ENCODE results near the gene TDRD12. TPM values are rescaled to one million over a fixed set of nuclear protein-coding genes. Genes with fewer than 3 reads are reported as not detected.

TDRD12 gene
- total and polyA plus RNA-seq, 2 experiments from 2014 or later, result 0.68 to 2.8 TPM

- TF ChIP-seq, protein P1, sequence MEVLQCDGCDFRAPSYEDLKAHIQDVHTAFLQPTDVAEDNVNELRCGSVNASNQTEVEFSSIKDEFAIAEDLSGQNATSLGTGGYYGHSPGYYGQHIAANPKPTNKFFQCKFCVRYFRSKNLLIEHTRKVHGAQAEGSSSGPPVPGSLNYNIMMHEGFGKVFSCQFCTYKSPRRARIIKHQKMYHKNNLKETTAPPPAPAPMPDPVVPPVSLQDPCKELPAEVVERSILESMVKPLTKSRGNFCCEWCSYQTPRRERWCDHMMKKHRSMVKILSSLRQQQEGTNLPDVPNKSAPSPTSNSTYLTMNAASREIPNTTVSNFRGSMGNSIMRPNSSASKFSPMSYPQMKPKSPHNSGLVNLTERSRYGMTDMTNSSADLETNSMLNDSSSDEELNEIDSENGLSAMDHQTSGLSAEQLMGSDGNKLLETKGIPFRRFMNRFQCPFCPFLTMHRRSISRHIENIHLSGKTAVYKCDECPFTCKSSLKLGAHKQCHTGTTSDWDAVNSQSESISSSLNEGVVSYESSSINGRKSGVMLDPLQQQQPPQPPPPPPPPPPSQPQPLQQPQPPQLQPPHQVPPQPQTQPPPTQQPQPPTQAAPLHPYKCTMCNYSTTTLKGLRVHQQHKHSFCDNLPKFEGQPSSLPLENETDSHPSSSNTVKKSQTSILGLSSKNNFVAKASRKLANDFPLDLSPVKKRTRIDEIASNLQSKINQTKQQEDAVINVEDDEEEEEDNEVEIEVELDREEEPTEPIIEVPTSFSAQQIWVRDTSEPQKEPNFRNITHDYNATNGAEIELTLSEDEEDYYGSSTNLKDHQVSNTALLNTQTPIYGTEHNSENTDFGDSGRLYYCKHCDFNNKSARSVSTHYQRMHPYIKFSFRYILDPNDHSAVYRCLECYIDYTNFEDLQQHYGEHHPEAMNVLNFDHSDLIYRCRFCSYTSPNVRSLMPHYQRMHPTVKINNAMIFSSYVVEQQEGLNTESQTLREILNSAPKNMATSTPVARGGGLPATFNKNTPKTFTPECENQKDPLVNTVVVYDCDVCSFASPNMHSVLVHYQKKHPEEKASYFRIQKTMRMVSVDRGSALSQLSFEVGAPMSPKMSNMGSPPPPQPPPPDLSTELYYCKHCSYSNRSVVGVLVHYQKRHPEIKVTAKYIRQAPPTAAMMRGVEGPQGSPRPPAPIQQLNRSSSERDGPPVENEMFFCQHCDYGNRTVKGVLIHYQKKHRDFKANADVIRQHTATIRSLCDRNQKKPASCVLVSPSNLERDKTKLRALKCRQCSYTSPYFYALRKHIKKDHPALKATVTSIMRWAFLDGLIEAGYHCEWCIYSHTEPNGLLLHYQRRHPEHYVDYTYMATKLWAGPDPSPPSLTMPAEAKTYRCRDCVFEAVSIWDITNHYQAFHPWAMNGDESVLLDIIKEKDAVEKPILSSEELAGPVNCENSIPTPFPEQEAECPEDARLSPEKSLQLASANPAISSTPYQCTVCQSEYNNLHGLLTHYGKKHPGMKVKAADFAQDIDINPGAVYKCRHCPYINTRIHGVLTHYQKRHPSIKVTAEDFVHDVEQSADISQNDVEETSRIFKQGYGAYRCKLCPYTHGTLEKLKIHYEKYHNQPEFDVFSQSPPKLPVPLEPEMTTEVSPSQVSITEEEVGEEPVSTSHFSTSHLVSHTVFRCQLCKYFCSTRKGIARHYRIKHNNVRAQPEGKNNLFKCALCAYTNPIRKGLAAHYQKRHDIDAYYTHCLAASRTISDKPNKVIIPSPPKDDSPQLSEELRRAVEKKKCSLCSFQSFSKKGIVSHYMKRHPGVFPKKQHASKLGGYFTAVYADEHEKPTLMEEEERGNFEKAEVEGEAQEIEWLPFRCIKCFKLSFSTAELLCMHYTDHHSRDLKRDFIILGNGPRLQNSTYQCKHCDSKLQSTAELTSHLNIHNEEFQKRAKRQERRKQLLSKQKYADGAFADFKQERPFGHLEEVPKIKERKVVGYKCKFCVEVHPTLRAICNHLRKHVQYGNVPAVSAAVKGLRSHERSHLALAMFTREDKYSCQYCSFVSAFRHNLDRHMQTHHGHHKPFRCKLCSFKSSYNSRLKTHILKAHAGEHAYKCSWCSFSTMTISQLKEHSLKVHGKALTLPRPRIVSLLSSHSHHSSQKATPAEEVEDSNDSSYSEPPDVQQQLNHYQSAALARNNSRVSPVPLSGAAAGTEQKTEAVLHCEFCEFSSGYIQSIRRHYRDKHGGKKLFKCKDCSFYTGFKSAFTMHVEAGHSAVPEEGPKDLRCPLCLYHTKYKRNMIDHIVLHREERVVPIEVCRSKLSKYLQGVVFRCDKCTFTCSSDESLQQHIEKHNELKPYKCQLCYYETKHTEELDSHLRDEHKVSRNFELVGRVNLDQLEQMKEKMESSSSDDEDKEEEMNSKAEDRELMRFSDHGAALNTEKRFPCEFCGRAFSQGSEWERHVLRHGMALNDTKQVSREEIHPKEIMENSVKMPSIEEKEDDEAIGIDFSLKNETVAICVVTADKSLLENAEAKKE (CRISPR knock-in tag; IDR thresholded peaks at IDR 0.05), result no peak
- no peak for TF ChIP-seq JUNB (IDR thresholded peaks at IDR 0.05; ENCODE audit: unreplicated experiment)
Observed at GRCh38 chr19:32718286-32718685, 1.3 kb upstream of the TDRD12 start (continued).

DNA sequence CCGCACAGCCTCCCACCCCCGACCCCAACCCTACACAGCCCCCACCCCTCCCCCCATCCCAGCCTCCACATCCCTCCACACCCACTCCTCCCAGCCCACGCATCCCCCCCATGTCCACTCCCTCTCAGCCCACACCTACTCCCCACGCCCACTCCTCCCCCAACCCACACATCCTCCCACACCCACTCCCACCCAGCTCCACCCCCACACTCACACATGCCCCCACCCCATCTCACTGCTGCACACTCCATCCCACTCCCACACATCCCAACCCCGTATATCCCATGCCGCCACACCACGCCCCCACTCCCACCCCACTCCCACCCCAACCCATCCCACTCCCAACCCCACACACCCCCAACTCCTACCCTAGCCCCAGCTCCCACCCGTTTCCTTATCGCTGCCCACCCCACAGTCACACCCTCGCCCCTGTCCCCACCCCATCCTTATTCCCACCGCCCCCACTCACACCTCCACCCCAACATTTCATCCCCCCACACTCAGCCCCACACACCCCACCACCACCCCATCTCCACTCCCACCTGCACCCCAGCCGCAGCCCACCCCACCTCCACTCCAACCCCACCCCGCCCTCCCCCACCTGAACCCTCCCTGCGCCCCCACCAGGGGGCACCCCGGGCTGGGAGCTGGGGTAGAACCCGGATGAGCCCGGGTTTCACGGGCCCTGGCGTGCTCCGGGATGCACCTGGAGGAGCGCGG, 809 bp downstream of the TDRD12 start:
- Histone ChIP-seq H3K4me3 (no peak overlapping the region), H3F3A (replicated peaks; ENCODE audit: low read depth) (no peaks in the 10 kb centered on the region), H3K4me1 (ENCODE audit: insufficient read depth) (no peaks in the 10 kb centered on the region), H4K20me1 (replicated peaks; ENCODE audit: insufficient read depth) (no peaks in the 10 kb centered on the region), H3K4me2 (no peak overlapping the region), H2AFZ (no peak overlapping the region), H3K79me2 (replicated peaks; ENCODE audit: insufficient read depth) (no peaks in the 10 kb centered on the region), H3K27ac (ENCODE audit: low read depth) (no peak overlapping the region), H3K9me2 (ENCODE audit: insufficient read depth) (no peaks in the 10 kb centered on the region), H3K27me3 (ENCODE audit: insufficient read depth) (no peaks in the 10 kb centered on the region), H3K36me3 (ENCODE audit: insufficient read depth) (no peaks in the 10 kb centered on the region)
- TF ChIP-seq EZH2phosphoT487 (IDR thresholded peaks at IDR 0.05; ENCODE audit: unreplicated experiment), result no peak
- TF ChIP-seq, protein P2, sequence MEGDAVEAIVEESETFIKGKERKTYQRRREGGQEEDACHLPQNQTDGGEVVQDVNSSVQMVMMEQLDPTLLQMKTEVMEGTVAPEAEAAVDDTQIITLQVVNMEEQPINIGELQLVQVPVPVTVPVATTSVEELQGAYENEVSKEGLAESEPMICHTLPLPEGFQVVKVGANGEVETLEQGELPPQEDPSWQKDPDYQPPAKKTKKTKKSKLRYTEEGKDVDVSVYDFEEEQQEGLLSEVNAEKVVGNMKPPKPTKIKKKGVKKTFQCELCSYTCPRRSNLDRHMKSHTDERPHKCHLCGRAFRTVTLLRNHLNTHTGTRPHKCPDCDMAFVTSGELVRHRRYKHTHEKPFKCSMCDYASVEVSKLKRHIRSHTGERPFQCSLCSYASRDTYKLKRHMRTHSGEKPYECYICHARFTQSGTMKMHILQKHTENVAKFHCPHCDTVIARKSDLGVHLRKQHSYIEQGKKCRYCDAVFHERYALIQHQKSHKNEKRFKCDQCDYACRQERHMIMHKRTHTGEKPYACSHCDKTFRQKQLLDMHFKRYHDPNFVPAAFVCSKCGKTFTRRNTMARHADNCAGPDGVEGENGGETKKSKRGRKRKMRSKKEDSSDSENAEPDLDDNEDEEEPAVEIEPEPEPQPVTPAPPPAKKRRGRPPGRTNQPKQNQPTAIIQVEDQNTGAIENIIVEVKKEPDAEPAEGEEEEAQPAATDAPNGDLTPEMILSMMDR (conservative IDR thresholded peaks at IDR 0.05; ENCODE audit: low read depth in 2 of 2), result peak in 1 of 2 experiments; percentile 45; a peak in 2 of 4 replicates
- H3K36me3 Mint-ChIP-seq (ENCODE audit: low read depth), result no peaks in the 10 kb centered on the region
- DNase-seq (ENCODE audit: low spot score) (peak; percentile 40), ATAC-seq (peak; percentile 51; the same call in 2 of the 3 replicates)
- H3K27ac Mint-ChIP-seq, result no peak overlapping the region
- peaks cover 10% of the 10 kb centered on the region for H3K27me3 Mint-ChIP-seq (ENCODE audit: insufficient read depth, low read depth, poor library complexity)
- H3K4me3 Mint-ChIP-seq, result no peak overlapping the region
- peaks cover 3% of the 10 kb centered on the region; the same call in 1 of the 3 replicates for H3K9me3 Mint-ChIP-seq
- peaks cover 4% of the 10 kb centered on the region; the same call in 2 of the 3 replicates for H3K4me1 Mint-ChIP-seq
